GM23248 (cell line): ENCODE results near the gene PCSK5. TPM values are rescaled to one million over a fixed set of nuclear protein-coding genes. Genes with fewer than 3 reads are reported as not detected.

Experiments
- DNase-seq: peaks from one replicate; pipeline ENCODE4 v3.0.0-alpha.2; 2015
- H2AFZ ChIP-seq: fragments of 200-600 bp; sonication (generic); 2 replicates; pipeline ENCODE4 v1.6.1; 2016; ENCODE audit warnings: antibody characterized with exemption
- H3F3A ChIP-seq: fragments of 200-600 bp; sonication (generic); 2 replicates; pipeline ENCODE4 v1.6.1; 2016; ENCODE audit warnings: mild to moderate bottlenecking, antibody characterized with exemption, mixed run types; ENCODE audit not compliant: insufficient read depth
- H3K27ac ChIP-seq: fragments of 200-600 bp; sonication (generic); 2 replicates; pipeline ENCODE4 v1.5.1; 2016; ENCODE audit warnings: mild to moderate bottlenecking
- H3K27me3 ChIP-seq: fragments of 200-600 bp; sonication (generic); replicated peaks from 2 replicates; pipeline ENCODE4 v1.6.1; 2016; ENCODE audit warnings: mild to moderate bottlenecking; ENCODE audit not compliant: insufficient read depth
- H3K36me3 ChIP-seq: fragments of 200-600 bp; sonication (generic); 2 replicates; pipeline ENCODE4 v1.6.1; 2016; ENCODE audit warnings: low read depth, mild to moderate bottlenecking
- H3K4me1 ChIP-seq: fragments of 200-600 bp; sonication (generic); 2 replicates; pipeline ENCODE4 v1.6.1; 2016; ENCODE audit warnings: mild to moderate bottlenecking; ENCODE audit not compliant: insufficient read depth
- H3K4me2 ChIP-seq: fragments of 200-600 bp; sonication (generic); one replicate; pipeline ENCODE4 v1.6.1; 2016; ENCODE audit warnings: mild to moderate bottlenecking; ENCODE audit not compliant: unreplicated experiment
- H3K4me3 ChIP-seq: fragments of 200-600 bp; sonication (generic); 2 replicates; pipeline ENCODE4 v1.5.1; 2016; ENCODE audit warnings: mild to moderate bottlenecking
- H3K79me2 ChIP-seq: fragments of 200-600 bp; sonication (generic); 2 replicates; pipeline ENCODE4 v1.6.1; 2016; ENCODE audit warnings: mild to moderate bottlenecking; ENCODE audit not compliant: insufficient read depth
- H3K9ac ChIP-seq: fragments of 200-600 bp; sonication (generic); 2 replicates; pipeline ENCODE4 v1.6.1; 2016; ENCODE audit warnings: mild to moderate bottlenecking
- H3K9me2 ChIP-seq: fragments of 200-600 bp; sonication (generic); 2 replicates; pipeline ENCODE4 v1.6.1; 2016; ENCODE audit warnings: mixed run types, mild to moderate bottlenecking, moderate library complexity; ENCODE audit not compliant: insufficient read depth
- H3K9me3 ChIP-seq: fragments of 200-600 bp; sonication (generic); one replicate; pipeline ENCODE4 v1.6.1; 2017; ENCODE audit warnings: low read depth
- H4K20me1 ChIP-seq: fragments of 200-600 bp; sonication (generic); 2 replicates; pipeline ENCODE4 v1.6.0; 2016; ENCODE audit not compliant: insufficient read depth
- EZH2 ChIP-seq: fragments of 200-600 bp; sonication (generic); IDR thresholded peaks from 2 replicates; pipeline ENCODE4 v1.6.1; 2018; ENCODE audit warnings: antibody characterized with exemption, mild to moderate bottlenecking; ENCODE audit not compliant: insufficient read depth, poor library complexity, severe bottlenecking
- EZH2phosphoT487 ChIP-seq: fragments of 200-600 bp; sonication (generic); IDR thresholded peaks from 2 replicates; pipeline ENCODE4 v1.6.1; 2018; ENCODE audit warnings: antibody characterized with exemption, moderate library complexity, mild to moderate bottlenecking, low read depth; ENCODE audit not compliant: insufficient read depth
- WGBS, 2 experiments: methylation state at CpG; one replicate each; pipeline ENCODE4 v1.1.6; 2015 to 2017; ENCODE audit warnings: low lambda C conversion rate in 2 of 2, low coverage in 1 of 2; ENCODE audit errors: missing lambda C conversion rate in 2 of 2; 5-methylcytosine and 5-hydroxymethylcytosine counted together
- in situ Hi-C: fragments of 300-500 bp; cut with MboI; formaldehyde crosslinking; loops from 2 replicates; pipeline ENCODE4 v1.15.0; 2020
- polyA plus RNA-seq: library from polyadenylated mRNA; unstranded; fragments of >200 nt; fragmentation: Nextera tagmentation; extraction: Ambion mirVana; gene quantifications from 2 replicates; pipeline ENCODE4 v1.2.1, GENCODE V29; 2016
- total RNA-seq: library from RNA; depleted of rRNA; stranded (reverse); fragments of >200 nt; shearing (Covaris generic); gene quantifications from 2 replicates; pipeline ENCODE4 v1.2.3, GENCODE V29; 2014

Gene PCSK5
- total and polyA plus RNA-seq, 2 experiments from 2014 or later, result 2.3 to 3.9 TPM

DNA sequence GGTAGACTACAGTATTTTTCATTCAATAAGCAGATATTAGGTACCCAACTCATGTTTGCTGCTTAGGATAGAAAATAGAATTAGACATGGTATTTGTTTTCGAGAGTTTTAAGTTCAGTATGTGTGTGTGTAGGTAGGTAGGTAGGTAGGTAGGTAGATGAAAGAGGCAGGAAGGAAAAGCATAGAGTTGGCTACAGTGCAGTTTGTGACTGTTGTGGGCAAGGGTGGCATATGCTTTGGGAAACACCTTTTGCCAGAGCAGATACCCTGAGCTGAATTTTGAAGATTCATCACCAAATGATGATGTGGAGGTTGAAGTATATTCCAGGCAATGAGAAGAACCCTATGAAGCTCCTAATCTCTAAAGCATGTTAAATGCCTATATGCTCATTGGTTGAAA is 20.0 kb upstream of the PCSK5 start:
- H3F3A ChIP-seq, result no peaks in the 10 kb centered on the region
- 50 to 56% methylated on average over 1 of the region's 1 CpG for WGBS, 2 experiments
- in situ Hi-C loops, result no loop called here
- H2AFZ ChIP-seq, result no peak overlapping the region
- DNase-seq, result no peak
- no peaks in the 10 kb centered on the region for H3K36me3 ChIP-seq
- no peaks in the 10 kb centered on the region for H3K9me2 ChIP-seq
- H3K4me1 ChIP-seq, result no peaks in the 10 kb centered on the region
- H3K79me2 ChIP-seq, result no peaks in the 10 kb centered on the region
- no peak overlapping the region for H3K4me3 ChIP-seq
- H3K27ac ChIP-seq, result no peak overlapping the region
- no peaks in the 10 kb centered on the region for H3K9me3 ChIP-seq
- no peak overlapping the region for H3K9ac ChIP-seq
- H3K4me2 ChIP-seq, result no peak overlapping the region
- TF ChIP-seq EZH2 (no peak), EZH2phosphoT487 (no peak)
- 0 out of 2 replicates have a peak, but pooled peaks cover 3% of the 10 kb centered on the region for H3K27me3 ChIP-seq
- H4K20me1 ChIP-seq, result no peaks in the 10 kb centered on the region

- Histone ChIP-seq H3K9me2 (no peaks in the 10 kb centered on the region), H3K27ac (no peak overlapping the region), H3K79me2 (no peaks in the 10 kb centered on the region), H3K4me3 (no peak overlapping the region), H3K4me2 (no peak overlapping the region), H3K9me3 (no peaks in the 10 kb centered on the region), H3F3A (no peaks in the 10 kb centered on the region), H3K4me1 (no peaks in the 10 kb centered on the region), H3K9ac (no peak overlapping the region), H3K27me3 (0 out of 2 replicates have a peak, but pooled peaks cover under 1% of the 10 kb centered on the region), H4K20me1 (no peaks in the 10 kb centered on the region), H2AFZ (no peak overlapping the region), H3K36me3 (no peaks in the 10 kb centered on the region)
- no peak for DNase-seq
- 40 to 43% methylated on average over 5 of the region's 5 CpGs for WGBS, 2 experiments
- TF ChIP-seq EZH2phosphoT487, result no peak
- in situ Hi-C loops, result no loop called here
These were observed 18.8 kb upstream of the PCSK5 start for GRCh38 chr9:75871624-75872023.

DNA sequence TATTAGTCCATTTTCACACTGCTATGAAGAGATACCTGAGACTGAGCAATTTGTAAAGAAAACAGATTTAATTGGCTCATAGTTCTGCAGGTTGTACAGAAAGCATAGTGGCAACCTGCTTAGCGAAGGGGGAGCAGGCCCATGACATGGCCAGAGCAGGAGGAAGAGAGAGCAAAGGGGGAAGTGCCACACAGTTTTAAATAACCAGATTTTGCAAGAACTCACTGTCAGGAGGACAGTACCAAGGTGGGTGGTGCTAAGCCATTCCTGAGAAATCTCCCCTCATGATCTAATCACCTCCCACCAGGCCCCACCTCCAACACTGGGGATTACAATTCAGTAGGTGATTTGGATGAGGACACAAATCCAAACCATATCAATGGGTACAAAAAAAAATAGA is 16.8 kb upstream of the PCSK5 start:
- H3K4me3 ChIP-seq, result no peak overlapping the region
- no peak for TF ChIP-seq EZH2
- H3K9ac ChIP-seq, result no peak overlapping the region
- H3F3A ChIP-seq, result no peaks in the 10 kb centered on the region
- H3K9me2 ChIP-seq, result no peaks in the 10 kb centered on the region
- 81% methylated on average over 1 of the region's 1 CpG for WGBS, 2 experiments
- H3K9me3 ChIP-seq, result no peaks in the 10 kb centered on the region
- H3K27ac ChIP-seq, result no peak overlapping the region
- no peaks in the 10 kb centered on the region for H3K27me3 ChIP-seq
- H3K4me2 ChIP-seq, result no peak overlapping the region
- no peaks in the 10 kb centered on the region for H4K20me1 ChIP-seq
- in situ Hi-C loops, result no loop called here
- DNase-seq, result no peak
- no peaks in the 10 kb centered on the region for H3K36me3 ChIP-seq
- H3K79me2 ChIP-seq, result no peaks in the 10 kb centered on the region
- H3K4me1 ChIP-seq, result no peaks in the 10 kb centered on the region
- no peak overlapping the region for H2AFZ ChIP-seq

DNA sequence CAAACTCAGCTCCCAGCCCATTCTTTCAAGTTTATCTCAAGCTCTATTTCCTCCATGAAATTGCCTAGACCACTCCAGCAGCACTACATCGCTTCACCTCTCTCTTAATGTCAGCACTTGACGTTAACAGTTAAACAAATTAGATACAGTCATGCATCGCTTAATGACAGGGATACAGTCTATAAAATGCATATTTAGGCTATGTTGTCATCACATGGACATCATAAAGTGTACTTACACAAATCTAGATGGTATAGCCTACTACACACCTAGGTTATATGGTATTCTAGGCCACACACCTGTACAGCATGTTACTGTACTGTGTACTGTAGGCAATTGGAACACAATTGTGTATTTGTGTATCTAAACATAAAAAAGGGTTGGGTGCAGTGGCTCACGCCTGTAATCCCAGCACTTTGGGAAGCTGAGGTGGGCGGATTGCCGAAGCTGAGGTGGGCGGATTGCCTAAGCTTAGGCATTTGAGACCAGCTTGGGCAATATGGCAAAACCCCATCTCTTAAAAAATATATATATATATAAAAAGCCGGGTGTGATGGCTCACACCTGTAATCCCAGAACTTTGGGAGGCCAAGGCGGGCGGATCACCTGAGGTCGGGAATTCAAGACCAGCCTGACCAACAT is 13.4 kb upstream of the PCSK5 start:
- no peaks in the 10 kb centered on the region for H3K27me3 ChIP-seq
- H3K9ac ChIP-seq, result no peak overlapping the region
- no peaks in the 10 kb centered on the region for H3K36me3 ChIP-seq
- no peak overlapping the region for H3K4me3 ChIP-seq
- in situ Hi-C loops, result no loop called here
- H3K9me2 ChIP-seq, result no peaks in the 10 kb centered on the region
- no peaks in the 10 kb centered on the region for H3K9me3 ChIP-seq
- DNase-seq, result no peak
- H3K4me2 ChIP-seq, result no peak overlapping the region
- no peak overlapping the region for H3K27ac ChIP-seq
- no peak for TF ChIP-seq EZH2phosphoT487
- no peak for TF ChIP-seq EZH2
- H3K79me2 ChIP-seq, result no peaks in the 10 kb centered on the region
- no peaks in the 10 kb centered on the region for H3F3A ChIP-seq
- WGBS, 2 experiments, result 84 to 94% methylated on average over 11 of the region's 11 CpGs
- no peaks in the 10 kb centered on the region for H3K4me1 ChIP-seq
- no peak overlapping the region for H2AFZ ChIP-seq
- H4K20me1 ChIP-seq, result no peaks in the 10 kb centered on the region

- no peaks in the 10 kb centered on the region for H4K20me1 ChIP-seq
- H3F3A ChIP-seq, result no peaks in the 10 kb centered on the region
- H3K9ac ChIP-seq, result no peak overlapping the region
- no peak overlapping the region for H3K4me2 ChIP-seq
- no peak overlapping the region for H3K4me3 ChIP-seq
- no peaks in the 10 kb centered on the region for H3K4me1 ChIP-seq
- no peaks in the 10 kb centered on the region for H3K36me3 ChIP-seq
- no peaks in the 10 kb centered on the region for H3K9me3 ChIP-seq
- 90 to 93% methylated on average over 2 of the region's 2 CpGs for WGBS, 2 experiments
- H3K79me2 ChIP-seq, result no peaks in the 10 kb centered on the region
- no peak overlapping the region for H3K27ac ChIP-seq
- H3K27me3 ChIP-seq, result no peaks in the 10 kb centered on the region
- H2AFZ ChIP-seq, result no peak overlapping the region
- in situ Hi-C loops, result no loop called here
- TF ChIP-seq EZH2phosphoT487 (no peak), EZH2 (no peak)
- H3K9me2 ChIP-seq, result no peaks in the 10 kb centered on the region
- no peak for DNase-seq
These were observed 12.0 kb upstream of the PCSK5 start for GRCh38 chr9:75878488-75878860.
